Stimulated activated CD8-positive, alpha-beta memory T cell treated with anti-CD3 and anti-CD28 coated beads, Interleukin-2, amount 100 ng/mL, for 1 hour (primary cell): ENCODE results near the gene FYN.
A peak's percentile ranks its signal among the peaks of the same experiment; 100 is the strongest.
"Not testable (repeated sequence)": the region's sequence is repeated elsewhere in the genome, so short reads cannot be mapped to it uniquely, and the experiment has no call there.

Source experiments
- DNase-seq, 2 donors: peaks; one replicate each; pipeline ENCODE4 v3.0.0-alpha.2; 2020; ENCODE audit warnings: low read depth in 2 of 2

FYN gene

DNA sequence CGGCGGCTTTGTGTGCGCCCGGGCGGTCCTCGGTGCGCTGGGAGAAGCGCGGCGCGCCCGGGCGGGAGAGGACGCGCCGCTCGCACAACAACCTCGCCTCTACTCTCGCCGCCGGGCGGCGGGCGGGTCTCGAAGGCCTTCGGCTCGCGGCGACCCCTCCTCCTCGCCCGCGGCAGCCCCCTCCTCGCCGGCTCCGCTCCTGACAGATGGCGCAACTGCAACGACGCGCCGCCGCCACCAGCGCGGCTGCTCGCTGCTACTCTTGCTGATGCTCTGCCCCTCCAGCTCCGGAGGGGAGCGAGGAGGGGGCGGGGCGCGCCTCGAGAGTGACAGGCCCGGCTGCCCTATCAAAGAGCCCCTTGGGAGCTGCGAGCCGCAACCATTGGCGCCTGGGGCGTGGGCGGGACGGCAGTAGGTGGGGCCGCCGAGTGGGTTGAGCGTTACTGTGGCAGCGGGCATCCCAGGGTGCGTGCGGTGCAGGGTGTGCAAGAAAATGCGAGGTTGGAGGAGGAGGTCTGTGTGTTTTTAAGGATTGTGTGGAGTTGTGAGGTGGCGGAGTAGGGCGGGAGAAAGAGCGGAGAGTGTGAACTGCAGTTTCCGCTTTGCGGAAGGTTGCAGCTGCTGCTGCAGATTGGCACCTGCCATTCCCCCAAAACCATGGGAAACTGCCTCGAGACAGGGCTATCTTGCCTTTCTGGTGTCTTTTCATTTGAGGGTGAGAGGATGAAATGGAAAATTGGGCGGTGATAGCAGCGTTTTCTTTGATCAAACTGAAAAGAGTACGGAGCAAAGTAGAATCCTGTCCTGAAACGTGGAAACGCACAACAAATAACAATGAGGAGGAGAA, at the start of gene FYN:
FYN (minus strand) TSS at position 275 of the 847 bp plus-strand sequence. CDS start 153,401 bp downstream, outside the sequence.
- DNase-seq, result peak; percentile 97 to 98

DNA sequence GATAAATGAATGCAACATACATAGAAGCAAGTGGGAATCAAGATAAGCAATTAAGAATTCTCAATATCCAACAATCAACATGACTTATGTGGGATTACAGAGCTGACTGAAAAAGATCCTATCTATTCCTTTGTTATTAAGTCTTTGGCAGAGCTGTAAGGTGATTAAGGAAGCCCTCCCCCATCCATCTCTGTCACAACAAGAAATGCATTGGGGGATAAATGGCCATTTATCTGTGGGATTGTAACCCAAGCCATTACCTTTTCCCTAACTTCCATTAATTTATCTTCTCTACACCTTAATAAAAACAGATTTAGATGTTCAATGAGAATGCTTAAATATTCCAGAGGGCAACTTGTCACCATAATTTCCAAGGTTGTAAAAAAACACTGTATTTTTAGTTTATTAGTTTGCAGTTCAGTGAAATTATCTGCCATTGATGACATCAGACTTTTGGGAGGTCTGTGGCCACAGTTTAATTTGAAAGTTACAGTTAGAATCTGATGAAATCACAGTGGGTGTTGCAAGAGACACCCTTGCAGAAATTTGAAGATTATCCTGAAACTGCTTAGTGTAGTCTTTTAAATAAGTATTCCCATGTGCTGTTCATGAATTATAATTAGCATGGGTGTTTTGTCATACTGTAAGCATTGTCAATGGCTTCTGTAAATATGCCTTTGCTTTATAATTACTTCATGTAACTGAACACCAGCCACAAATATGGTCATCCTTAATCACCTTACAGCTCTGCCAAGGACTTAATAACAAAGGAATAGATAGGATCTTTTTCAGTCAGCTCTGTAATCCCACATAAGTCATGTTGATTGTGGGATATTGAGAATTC, 49.4 kb upstream of the FYN start:
- no peak for DNase-seq

DNA sequence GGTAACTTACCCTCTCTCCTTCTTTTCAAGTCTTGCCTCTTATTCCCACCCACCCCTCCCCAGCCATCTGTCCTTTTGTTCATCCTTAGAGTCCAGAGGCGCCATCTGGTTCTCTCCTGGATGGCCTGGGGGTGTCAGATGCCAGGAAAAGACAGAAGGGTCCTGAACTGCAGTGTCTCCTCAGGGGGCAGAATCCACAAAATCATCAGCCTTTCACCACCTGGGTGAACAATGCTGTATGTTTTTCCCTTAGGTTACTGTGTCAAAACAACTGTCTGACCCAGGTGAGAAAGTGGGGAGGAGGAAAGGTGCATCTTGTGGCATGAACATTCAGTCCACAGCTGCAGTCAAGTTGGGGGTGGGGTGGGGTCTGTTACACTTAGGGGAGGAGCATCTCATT, 47.9 kb upstream of the FYN start:
- no peak for DNase-seq

DNA sequence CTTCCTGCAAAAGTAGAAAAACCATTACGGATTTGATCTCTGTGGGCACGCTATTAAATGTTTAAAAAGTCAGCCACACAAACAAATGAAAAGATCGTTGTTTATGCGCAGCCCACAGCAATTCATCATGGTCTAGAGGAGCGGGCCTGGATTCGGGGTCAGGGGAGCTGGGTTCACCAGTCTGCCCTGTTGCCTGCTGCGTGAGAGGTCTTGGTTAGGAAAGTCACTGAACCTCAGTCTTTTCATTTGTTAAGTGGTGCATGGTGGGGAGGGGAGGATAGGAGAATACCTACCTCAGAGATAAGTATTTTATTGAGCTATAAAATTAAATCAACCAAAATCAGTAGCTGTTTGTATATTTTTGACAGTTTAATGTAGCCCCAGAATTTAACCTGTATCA, 47.3 kb upstream of the FYN start:
- no peak for DNase-seq

DNA sequence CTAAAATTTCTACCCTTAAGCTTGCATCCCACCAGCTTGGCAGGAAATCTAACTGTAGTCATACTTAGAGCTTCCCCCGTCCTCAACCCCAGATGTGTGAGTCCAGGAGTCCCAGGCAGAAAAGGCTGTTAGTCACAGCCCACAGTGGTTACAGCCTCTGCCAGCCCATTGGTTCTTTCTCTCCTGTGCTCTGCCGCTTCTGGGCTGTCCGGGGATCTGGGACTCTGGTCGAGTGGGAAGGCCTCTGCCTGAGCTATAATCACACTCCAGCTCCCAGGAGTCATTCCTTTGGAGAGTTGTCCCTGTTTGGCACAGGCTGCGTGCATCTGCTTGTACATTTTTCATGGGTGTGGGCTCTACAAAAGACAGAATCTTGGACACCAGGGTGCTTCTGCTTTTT, 45.6 kb upstream of the FYN start:
- no peak for DNase-seq

DNA sequence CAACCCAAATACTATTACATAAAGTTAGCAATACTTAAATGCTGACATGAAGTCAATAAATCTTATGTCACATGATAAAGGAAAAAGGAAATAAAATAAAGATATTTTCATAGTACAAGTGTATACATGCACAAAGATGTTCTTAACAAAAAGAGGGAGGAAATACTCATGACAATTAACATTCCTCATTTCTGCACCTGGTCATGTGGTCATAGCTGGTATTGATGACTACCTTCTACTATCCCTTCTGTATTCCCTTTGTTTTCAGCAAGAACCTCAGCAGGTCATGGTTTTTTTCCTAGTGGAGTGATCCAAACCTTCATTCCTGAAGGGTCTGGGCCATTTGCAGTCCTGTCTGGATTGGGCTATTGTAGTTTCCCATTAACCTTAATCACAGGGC, 43.5 kb upstream of the FYN start:
- DNase-seq, result no peak

DNA sequence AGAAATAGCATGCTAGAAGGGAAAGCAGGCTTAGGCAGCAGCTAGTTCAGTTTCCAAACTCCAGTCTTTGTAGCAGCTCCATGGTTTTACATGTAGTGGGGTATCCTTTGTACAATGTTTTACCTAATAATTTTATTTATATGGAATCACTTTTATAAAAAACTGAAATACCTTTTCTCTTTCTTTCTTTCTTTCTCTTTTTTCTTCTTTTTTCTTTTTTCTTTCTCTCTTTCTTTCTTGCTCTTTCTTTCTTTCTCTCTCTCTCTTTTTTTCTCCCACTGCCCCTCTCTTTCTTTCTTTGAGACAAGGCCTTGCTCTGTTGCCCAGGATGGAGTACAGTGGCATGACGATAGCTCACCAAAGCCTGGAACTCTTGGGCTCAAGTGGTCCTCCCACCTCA, 41.4 kb upstream of the FYN start:
- no peak for DNase-seq

DNA sequence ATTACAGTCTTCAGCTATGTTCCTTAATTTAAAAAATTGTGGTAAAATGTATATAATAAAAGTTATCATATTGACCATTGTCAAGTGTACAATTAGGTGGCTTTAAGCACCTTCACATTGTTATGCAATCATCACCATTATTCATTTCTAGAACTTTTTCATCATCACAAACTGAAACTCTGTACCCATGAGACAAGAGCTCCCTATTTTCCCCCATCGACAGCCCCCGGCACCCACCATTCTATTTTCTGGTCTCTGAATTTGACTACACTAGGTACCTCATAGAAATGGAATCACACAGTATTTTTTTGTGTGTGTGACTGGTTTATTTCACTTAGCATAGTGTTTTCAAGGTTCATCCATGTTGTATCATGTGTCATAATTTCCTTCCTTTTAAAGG, 39.7 kb upstream of the FYN start:
- DNase-seq, result no peak

DNA sequence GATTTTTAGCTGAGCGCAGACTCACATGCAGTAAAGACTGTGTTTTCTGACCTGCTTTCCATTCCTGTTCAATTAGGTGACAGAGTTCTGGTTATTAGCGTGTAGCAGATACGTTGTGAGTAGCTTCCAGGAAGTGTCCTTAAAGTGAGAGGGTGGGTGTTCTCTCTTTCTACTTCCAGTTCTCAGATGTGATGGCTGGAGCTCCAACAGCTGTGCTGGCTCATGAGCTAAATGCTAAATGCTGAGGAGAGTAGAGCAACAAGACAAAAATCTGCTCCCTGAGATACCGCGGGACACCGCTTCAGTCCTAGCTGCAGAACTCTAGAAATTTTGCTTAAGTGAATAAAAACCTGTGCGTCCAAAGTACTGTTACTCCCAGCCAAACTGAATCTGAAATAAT, 38.2 kb upstream of the FYN start:
- DNase-seq, result no peak

DNA sequence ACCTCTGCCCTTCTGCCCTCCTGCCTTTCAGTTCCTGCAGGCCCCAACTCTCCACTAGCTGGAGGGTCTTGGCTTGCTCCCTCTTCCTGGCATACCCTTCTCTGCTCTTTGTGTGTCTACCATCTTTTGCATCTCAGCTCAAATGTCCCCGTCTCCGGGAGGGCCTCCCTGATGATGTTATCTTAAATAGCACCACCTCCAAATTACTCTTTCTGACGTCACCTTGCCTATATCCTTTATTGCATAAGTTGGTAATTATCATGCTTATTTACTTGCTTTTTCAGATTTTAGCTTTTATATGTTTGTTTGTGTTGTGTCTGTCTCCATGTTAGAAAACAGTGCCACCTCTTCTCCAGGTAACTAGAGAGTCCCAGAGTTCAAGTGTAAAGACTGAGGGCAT, 36.0 kb upstream of the FYN start:
- DNase-seq, result no peak

DNA sequence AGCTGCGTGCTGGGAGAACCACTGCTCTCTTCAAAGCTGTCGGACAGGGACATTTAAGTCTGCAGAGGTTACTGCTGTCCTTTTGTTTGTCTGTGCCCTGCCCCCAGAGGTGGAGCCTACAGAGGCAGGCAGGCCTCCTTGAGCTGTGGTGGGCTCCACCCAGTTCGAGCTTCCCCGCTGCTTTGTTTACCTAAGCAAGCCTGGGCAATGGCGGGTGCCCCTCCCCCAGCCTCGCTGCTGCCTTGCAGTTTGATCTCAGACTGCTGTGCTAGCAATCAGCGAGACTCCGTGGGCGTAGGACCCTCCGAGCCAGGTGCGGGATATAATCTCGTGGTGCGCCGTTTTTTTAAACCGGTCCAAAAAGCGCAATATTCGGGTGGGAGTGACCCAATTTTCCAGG, 35.1 kb upstream of the FYN start:
- not testable (repeated sequence) for DNase-seq

DNA sequence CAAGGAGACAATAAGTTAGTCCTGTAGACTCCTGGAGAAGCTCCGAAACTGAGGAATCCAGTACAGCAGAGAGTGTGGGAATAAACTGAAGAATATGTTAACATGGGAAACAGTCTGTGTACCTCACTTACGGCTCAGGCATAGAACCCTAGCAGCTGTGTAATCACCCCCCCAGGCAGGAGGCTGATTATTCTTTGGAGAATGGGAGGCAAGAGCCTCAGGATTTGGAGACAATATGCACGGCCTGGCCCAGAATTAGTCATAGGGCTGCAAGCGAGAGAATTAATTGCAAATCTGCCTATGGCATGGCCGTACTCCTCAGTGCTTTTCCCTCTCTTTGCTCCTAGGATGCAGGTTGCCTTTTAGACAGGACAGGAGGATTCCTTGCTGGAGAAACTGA, 27.5 kb upstream of the FYN start:
- no peak for DNase-seq

DNA sequence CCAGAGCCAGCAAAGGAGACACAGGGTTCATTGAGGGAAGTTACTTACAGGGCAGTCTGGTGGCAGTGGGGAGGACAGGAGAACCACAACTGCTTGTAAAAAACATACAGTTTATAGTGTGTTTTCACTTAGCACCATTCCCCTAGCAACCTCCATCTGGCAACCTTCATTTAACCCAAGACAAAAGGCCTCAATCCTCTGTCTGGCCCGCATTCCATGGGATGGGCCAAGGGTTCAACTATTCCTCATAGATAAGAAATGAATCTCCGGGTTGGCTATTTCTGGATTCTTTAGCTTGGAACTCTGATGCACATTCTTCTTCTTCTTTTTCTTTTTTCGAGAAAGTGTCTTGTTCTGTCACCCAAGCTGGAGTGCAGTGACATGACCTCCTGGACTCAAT, 26.3 kb upstream of the FYN start:
- no peak for DNase-seq

DNA sequence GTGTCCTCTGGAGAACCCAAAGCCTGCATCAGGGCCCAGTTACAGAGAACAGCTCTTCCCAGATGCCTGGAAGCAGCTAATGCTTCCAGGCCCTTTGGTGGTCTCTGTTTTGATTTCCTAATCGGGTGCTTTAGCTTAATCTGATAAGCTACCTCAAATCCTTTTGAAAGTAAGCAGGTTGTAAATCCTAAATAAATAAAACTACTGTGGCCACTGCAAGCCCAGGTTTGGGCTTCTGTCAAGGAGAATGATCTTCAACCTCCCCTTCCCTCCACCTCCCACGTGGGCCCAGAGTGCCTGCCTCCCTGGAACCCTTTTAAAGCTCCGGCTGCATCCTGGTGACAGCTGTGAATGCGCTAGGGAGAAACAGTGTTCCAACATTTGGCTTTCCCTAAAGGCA, 25.2 kb upstream of the FYN start:
- no peak for DNase-seq

DNA sequence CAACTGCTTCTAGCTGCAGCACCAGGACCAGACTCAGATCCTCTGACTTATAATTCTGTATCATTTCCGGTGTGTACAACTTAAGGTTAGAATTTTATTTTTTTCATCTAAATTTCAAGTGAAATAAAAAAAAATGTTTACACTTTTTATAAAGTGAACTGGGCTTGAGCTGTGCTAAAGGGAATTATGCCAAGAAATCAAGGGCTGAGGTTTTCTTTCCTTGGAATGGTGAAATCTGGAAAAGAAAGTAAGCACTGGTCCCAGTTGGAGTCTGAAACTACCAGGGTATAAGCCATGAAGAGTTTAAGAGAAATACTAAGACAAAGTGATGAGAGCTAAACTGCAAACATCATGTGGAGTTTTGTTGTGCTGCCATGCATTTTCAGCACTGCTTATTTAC, 21.7 kb upstream of the FYN start:
- DNase-seq, result no peak

DNA sequence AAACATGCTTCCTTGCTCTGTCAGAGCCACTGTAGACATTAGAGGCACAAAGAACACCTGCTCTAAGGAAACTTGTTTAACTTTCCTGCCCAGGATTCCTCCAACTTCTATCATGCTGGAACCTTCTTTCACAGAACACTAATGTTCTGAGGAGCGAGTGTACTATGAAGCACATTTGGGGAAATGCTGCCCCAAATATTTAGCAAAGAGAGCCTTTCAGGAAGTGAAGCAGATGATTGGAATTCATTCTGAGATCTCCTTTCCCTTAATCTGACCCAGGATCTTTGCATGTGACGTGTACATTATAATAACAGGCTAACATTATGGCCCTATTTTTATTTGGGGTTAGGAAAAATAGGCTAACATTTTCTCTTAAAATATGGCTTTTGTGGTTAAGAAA, 21.0 kb upstream of the FYN start:
- DNase-seq, result no peak

DNA sequence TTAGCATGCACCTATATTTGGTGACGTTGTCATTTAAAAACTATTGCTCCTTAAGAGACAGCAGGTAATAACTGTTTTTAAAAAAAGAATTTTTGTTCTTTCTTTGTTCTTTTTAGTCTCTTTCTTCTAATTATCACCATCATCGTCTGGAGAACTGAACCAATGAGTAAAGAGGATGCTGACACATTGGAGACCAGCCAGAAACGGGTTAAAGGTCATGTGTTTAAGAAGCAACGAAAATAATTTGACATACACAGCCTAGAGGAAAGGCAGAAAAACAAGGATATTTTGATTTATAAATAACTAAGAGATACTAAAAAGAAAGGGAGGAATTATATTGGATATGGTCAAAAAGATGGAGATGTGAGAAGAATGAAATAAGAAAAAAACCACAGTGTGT, 19.2 kb upstream of the FYN start:
- DNase-seq, result no peak

DNA sequence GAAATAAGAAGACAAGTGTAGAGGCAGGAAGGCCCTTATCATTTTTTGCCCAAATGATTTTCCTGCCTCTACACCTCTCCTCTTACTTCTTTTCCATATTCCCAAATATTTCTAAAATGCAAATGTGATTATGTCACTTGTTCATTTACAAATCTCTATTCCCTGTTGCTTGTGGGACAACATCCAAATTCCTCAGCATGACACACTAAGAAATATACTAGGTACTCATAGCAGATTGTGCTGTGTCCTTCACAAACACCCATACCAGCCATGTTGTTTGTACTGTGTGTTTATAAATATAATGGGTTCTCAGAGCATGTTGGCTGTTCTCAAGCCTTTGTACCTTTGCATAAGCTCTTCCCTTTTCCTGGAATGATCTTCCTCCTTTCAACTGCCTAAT, 17.7 kb upstream of the FYN start:
- no peak for DNase-seq

DNA sequence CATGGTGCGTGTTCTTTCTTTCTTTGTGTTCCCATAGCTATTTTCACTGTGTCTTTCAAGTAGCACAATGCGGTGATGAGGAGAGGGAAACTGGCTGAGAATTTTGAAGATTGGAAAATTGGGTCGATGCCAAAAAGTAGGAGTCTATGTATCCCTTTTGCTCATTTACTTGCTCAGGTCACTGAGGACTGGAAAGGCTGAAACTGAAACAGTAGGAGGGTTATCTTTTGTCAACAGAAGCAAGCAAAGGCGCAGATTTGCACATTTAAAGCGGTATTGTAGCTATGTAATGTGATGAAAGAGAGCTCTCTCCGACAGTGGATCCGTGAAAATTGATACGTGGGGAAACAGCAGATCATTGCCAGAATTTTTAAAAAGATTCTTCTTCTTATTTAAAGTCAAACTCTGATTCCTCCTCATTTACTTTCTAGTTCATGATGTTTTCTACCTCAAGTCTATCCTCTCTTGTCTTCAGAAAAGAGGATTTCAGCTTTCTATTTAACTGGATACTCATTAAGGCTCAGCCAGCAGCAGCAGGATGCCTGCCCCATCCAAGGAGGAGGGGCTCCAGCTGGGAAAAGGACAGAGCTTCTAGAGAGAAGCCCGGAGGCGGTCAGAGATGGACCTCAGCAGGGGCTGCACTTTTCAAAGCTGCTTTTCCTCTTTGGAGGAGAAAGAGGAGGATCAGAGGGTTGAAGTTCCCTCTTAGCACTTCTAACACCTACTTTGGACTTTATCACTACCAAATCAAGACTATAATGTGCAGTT, 15.9 kb upstream of the FYN start:
- no peak for DNase-seq

DNA sequence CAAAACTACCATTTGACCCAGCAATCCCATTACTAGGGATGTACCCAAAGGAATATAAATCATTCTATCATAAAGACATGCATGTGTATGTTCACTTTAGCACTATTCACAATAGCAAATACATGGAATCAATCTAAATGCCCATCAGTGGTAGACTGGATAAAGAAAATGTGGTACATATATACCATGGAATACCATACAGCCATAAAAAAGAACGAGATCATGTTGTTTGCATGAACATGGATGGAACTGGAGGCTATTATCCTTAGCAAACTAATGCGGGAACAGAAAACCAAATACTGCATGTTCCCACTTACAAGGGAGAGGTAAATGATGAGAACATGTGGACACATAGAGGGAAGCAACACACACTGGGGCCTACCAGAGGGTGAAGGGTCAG, 13.5 kb upstream of the FYN start:
- not testable (repeated sequence) for DNase-seq

DNA sequence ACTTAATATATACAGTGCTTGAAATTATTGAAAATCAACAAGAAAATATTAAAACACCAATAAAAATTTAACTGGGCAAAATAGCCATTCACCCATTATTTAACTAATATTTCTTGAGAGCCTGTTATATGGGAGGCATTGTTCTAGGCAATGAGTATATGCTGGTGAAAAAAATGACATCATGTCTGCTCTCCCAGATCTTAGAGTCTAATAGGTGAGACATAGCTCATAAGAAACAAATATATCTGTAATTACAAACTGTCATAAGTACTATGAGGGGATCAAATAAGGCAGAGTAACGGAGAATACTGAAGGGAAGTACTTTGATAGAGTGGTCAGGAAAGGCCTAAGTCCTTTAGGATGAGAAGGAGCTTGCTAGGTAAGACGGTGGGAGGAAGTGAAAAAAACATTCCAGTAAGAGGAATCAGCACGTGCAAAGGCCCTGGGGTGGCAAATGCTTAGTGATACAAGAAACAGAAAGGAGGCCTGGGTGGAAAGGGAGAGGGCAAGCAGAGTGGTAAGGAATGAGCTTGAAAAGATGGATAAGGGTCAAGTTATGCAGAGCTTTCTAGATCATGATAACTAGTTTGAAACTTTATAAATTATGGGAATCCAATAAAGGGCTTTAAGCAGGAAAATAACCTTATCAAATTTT, 12.2 kb upstream of the FYN start:
- no peak for DNase-seq

DNA sequence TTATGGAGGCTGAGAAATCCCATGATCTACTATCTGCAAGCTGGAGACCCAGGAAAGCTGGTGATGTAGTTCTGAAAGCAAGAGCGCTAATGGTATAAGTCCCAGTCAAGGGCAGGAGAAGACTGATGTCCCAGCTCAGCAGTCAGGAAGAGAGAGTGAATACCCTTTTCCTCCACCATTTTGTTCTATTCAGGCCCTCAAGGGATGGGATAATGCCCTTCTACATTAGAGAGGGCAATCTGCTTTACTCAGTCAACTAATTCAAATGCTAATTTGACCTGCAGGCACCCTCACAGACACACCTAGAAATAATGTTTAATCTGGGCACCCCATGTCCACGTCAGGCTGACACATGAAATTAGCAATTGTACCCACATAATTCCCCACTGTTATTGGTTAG, 10.8 kb upstream of the FYN start:
- no peak for DNase-seq
